Ishikawa (cell line): ENCODE data around the gene PTPRN2.

Experiments
- CREB1 ChIP-seq: IDR thresholded peaks from 2 replicates; pipeline ENCODE4 v1.6.1; 2012; ENCODE audit warnings: low read depth
- EGR1 ChIP-seq: IDR thresholded peaks from 2 replicates; pipeline ENCODE4 v1.6.1; 2012
- RAD21 ChIP-seq: IDR thresholded peaks from 2 replicates; pipeline ENCODE4 v1.6.1; 2012; ENCODE audit warnings: low read depth
- YY1 ChIP-seq: IDR thresholded peaks from 2 replicates; pipeline ENCODE4 v1.6.1; 2012; ENCODE audit warnings: low read depth

DNA sequence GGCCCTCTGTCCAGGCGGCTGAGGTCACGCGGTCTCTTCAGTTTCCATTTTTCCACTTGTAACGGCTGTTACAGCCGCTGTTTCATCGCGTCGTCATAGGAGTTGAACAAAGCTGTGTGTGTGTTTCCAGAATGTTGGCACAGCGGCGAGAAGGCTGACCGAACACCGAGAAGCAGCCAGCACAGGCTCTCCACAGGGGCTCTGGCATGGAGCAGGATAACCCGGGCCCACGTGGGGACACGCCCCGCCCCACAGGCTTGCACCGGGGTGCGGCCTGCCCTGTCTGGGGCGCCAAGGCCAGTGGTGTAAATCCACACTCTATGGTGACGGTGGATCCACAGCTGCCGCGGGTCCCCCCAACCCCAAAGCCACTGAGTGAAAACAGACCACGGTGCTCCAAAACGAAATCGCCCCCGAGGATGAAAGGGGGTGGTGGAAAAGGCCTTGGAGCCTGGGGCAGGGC, 802.6 kb downstream of the PTPRN2 start:
- no peak for TF ChIP-seq YY1
- no peak for TF ChIP-seq EGR1
- TF ChIP-seq RAD21: no peak
- no peak for TF ChIP-seq CREB1
